Inferior parietal cortex (tissue), 1 donor: ENCODE data around the gene RPUSD4.

Experiments used
- DNase-seq: peaks from one replicate; pipeline ENCODE4 v3.0.0-alpha.2; 2016; ENCODE audit errors: extremely low spot score

RPUSD4 gene

GRCh38 chr11:126182787-126183445, 28.5 kb downstream of the RPUSD4 start:
- no peak for DNase-seq

GRCh38 chr11:126181939-126182730, 29.3 kb downstream of the RPUSD4 start:
- DNase-seq: no peak

- no peak for DNase-seq
These were observed 34.5 kb downstream of the RPUSD4 start for GRCh38 chr11:126176853-126177470.

GRCh38 chr11:126175393-126175792, 36.1 kb downstream of the RPUSD4 start:
- DNase-seq: no peak

GRCh38 chr11:126174816-126175215, 36.6 kb downstream of the RPUSD4 start:
- no peak for DNase-seq

GRCh38 chr11:126173257-126173656, 38.2 kb downstream of the RPUSD4 start:
- DNase-seq: no peak

GRCh38 chr11:126172596-126173038, 38.8 kb downstream of the RPUSD4 start:
- DNase-seq: no peak

GRCh38 chr11:126169291-126169690, 42.2 kb downstream of the RPUSD4 start:
- no peak for DNase-seq

GRCh38 chr11:126167488-126167887, 44.0 kb downstream of the RPUSD4 start:
- DNase-seq: no peak

GRCh38 chr11:126166413-126166812, 45.0 kb downstream of the RPUSD4 start:
- no peak for DNase-seq

GRCh38 chr11:126165757-126166156, 45.7 kb downstream of the RPUSD4 start:
- DNase-seq: no peak

GRCh38 chr11:126165311-126165720, 46.1 kb downstream of the RPUSD4 start:
- DNase-seq: no peak

- DNase-seq: no peak
These were observed 46.7 kb downstream of the RPUSD4 start for GRCh38 chr11:126164781-126165180.

- DNase-seq: no peak
These were observed 47.7 kb downstream of the RPUSD4 start for GRCh38 chr11:126163779-126164178.

GRCh38 chr11:126163074-126163700, 48.3 kb downstream of the RPUSD4 start:
- no peak for DNase-seq

- no peak for DNase-seq
These were observed 49.0 kb downstream of the RPUSD4 start for GRCh38 chr11:126162306-126163030.

- no peak for DNase-seq
These were observed 50.4 kb downstream of the RPUSD4 start for GRCh38 chr11:126161023-126161391.

- no peak for DNase-seq
These were observed 51.0 kb downstream of the RPUSD4 start for GRCh38 chr11:126160345-126161022.

- DNase-seq: no peak
These were observed 51.6 kb downstream of the RPUSD4 start for GRCh38 chr11:126159719-126160344.

GRCh38 chr11:126158054-126158791, 53.2 kb downstream of the RPUSD4 start:
- DNase-seq: no peak
